Transverse colon (tissue), 4 donors: ENCODE results near the gene RPIA. TPM values are rescaled to one million over a fixed set of nuclear protein-coding genes. Genes with fewer than 3 reads are reported as not detected.

Experiments
- DNase-seq: peaks from one replicate; pipeline ENCODE4 v3.0.0-alpha.2; 2019
- H3K27ac ChIP-seq, 4 donors: fragments of 200-600 bp; sonication (generic); 2 replicates each; pipeline ENCODE4 v1.5.1; 2016 to 2018; ENCODE audit warnings: inconsistent platforms in 4 of 4
- H3K27me3 ChIP-seq: fragments of 200-600 bp; sonication (generic); 2 replicates; pipeline ENCODE4 v1.5.1; 2017; ENCODE audit warnings: inconsistent platforms
- H3K36me3 ChIP-seq, 4 donors: fragments of 200-600 bp; sonication (generic); 2 replicates each; pipeline ENCODE4 v1.5.1; 2017 to 2019; ENCODE audit warnings: inconsistent platforms in 4 of 4
- H3K4me1 ChIP-seq, 4 donors: fragments of 200-600 bp; sonication (generic); 2 replicates each; pipeline ENCODE4 v1.5.1; 2017 to 2020; ENCODE audit warnings: inconsistent platforms in 4 of 4
- H3K4me3 ChIP-seq, 4 donors: fragments of 200-600 bp; sonication (generic); 1 replicate in 1 of 4; 2 replicates in 3 of 4; pipeline versions ENCODE4 v1.5.1 to v1.6.1; 2017 to 2019; ENCODE audit warnings: inconsistent platforms in 4 of 4
- H3K9me3 ChIP-seq, 2 donors: fragments of 200-600 bp; sonication (generic); 2 replicates each; pipeline ENCODE4 v1.5.1; 2017 to 2019; ENCODE audit warnings: inconsistent platforms in 2 of 2
- CTCF ChIP-seq, 5 experiments: fragments of 200-600 bp in 3 of 5; fragments of 450-650 bp in 2 of 5; sonication (generic) in 3 of 5; IDR thresholded peaks; 1 replicate in 2 of 5; 2 replicates in 3 of 5; pipeline ENCODE4 v1.5.1; 2016 to 2017; ENCODE audit warnings: antibody characterized with exemption in 5 of 5, inconsistent platforms in 3 of 5, mild to moderate bottlenecking in 2 of 5, moderate library complexity in 1 of 5
- EP300 ChIP-seq: sonication (generic); formaldehyde crosslinking; IDR thresholded peaks from one replicate; pipeline ENCODE4 v1.6.1; 2017; ENCODE audit warnings: antibody characterized with exemption, low read depth
- POLR2A ChIP-seq: fragments of 450-650 bp; IDR thresholded peaks from one replicate; pipeline ENCODE4 v1.6.1; 2016; ENCODE audit warnings: antibody characterized with exemption, mild to moderate bottlenecking, moderate library complexity
- POLR2AphosphoS5 ChIP-seq, 3 donors: sonication (generic); formaldehyde crosslinking; IDR thresholded peaks; one replicate each; pipeline ENCODE4 v1.6.1; 2016; ENCODE audit warnings: antibody characterized with exemption in 3 of 3
- WGBS, 2 donors: methylation state at CpG; one replicate each; pipeline ENCODE4 v1.1.5; 2018; ENCODE audit warnings: low coverage in 1 of 2; 5-methylcytosine and 5-hydroxymethylcytosine counted together
- in situ Hi-C, 4 donors: fragments of 200-750 bp; cut with MboI; loops; one replicate each; pipeline versions ENCODE4 v1.15.0 to v1.15.1; 2017; ENCODE audit warnings: low sequenced_read_pairs in 3 of 4, low pct_ligation_motif_present in 1 of 4, low pct_unique_long_range_greater_than_20kb in 1 of 4
- intact Hi-C: fragments of 100-400 bp; cut with DNase I; formaldehyde crosslinking; loops from one replicate; pipeline ENCODE4 v1.15.1; 2023; ENCODE audit warnings: low total_unique reads
- total RNA-seq, 4 donors: library from RNA; depleted of rRNA; stranded (reverse); fragments of >200 nt; gene quantifications; one replicate each; pipeline ENCODE4 v1.1.0, GENCODE V29; 2016

Gene RPIA
- total RNA-seq, 4 donors from 2014 or later = 2.2 to 20.8 (median 9.7) TPM

- H3K27me3 ChIP-seq = no peaks in the 10 kb centered on the region
- DNase-seq = no peak
- WGBS, 2 donors = 64 to 78% methylated on average over 1 to 2 of the region's 2 CpGs
- H3K27ac ChIP-seq = no peak overlapping the region
- peaks cover 0 to 13% (median 4%) of the 10 kb centered on the region in 4 donors for H3K4me1 ChIP-seq
- H3K9me3 ChIP-seq = no peaks in the 10 kb centered on the region
- no peak overlapping the region for H3K4me3 ChIP-seq
- no peaks in the 10 kb centered on the region for H3K36me3 ChIP-seq
- in situ Hi-C loops (no loop called here), intact Hi-C loops (no loop called here)
- TF ChIP-seq CTCF (IDR thresholded peaks at IDR 0.05) (no peak), POLR2AphosphoS5 (IDR thresholded peaks at IDR 0.05) (no peak), POLR2A (no peak), EP300 (no peak)
Observed at GRCh38 chr2:88654714-88655113, 36.8 kb upstream of the RPIA start.

- TF ChIP-seq POLR2AphosphoS5 (IDR thresholded peaks at IDR 0.05) = no peak
- TF ChIP-seq POLR2A = no peak
- no peak for TF ChIP-seq CTCF (IDR thresholded peaks at IDR 0.05)
- TF ChIP-seq EP300 = no peak
- Histone ChIP-seq H3K4me1 (peaks cover 0 to 13% (median 4%) of the 10 kb centered on the region in 4 donors), H3K9me3 (no peaks in the 10 kb centered on the region), H3K36me3 (no peaks in the 10 kb centered on the region), H3K27me3 (no peaks in the 10 kb centered on the region), H3K27ac (no peak overlapping the region), H3K4me3 (no peak overlapping the region)
- no peak for DNase-seq
- WGBS, 2 donors = 84 to 100% methylated on average over 2 to 3 of the region's 3 CpGs
- in situ Hi-C loops = no loop called here
- intact Hi-C loops = no loop called here
Observed at GRCh38 chr2:88656690-88657089, 34.8 kb upstream of the RPIA start.

- peaks cover 0 to 13% (median 4%) of the 10 kb centered on the region in 4 donors for H3K4me1 ChIP-seq
- WGBS, 2 donors = 88 to 100% methylated on average over 1 to 2 of the region's 2 CpGs
- H3K4me3 ChIP-seq = no peak overlapping the region
- DNase-seq = no peak
- no peaks in the 10 kb centered on the region for H3K36me3 ChIP-seq
- in situ Hi-C loops (no loop called here), intact Hi-C loops (no loop called here)
- H3K9me3 ChIP-seq = no peaks in the 10 kb centered on the region
- TF ChIP-seq POLR2A = no peak
- no peak for TF ChIP-seq EP300
- no peak for TF ChIP-seq POLR2AphosphoS5 (IDR thresholded peaks at IDR 0.05)
- no peak for TF ChIP-seq CTCF (IDR thresholded peaks at IDR 0.05)
- no peak overlapping the region for H3K27ac ChIP-seq
- no peaks in the 10 kb centered on the region for H3K27me3 ChIP-seq
Observed at GRCh38 chr2:88657131-88657530, 34.3 kb upstream of the RPIA start.

GRCh38 chr2:88658326-88658725 lies 33.1 kb upstream of the RPIA start:
- Histone ChIP-seq H3K36me3 (no peaks in the 10 kb centered on the region), H3K27ac (peak overlapping the region; percentile 57 to 73 (median 64)), H3K9me3 (no peaks in the 10 kb centered on the region), H3K27me3 (no peaks in the 10 kb centered on the region), H3K4me1 (peaks cover 0 to 13% (median 4%) of the 10 kb centered on the region in 4 donors), H3K4me3 (no peak overlapping the region)
- WGBS, 2 donors = 62 to 76% methylated on average over 3 of the region's 3 CpGs
- no peak for DNase-seq
- TF ChIP-seq EP300 (no peak), POLR2AphosphoS5 (IDR thresholded peaks at IDR 0.05) (no peak), POLR2A (no peak), CTCF (IDR thresholded peaks at IDR 0.05) (no peak)
- in situ Hi-C loops = no loop called here
- intact Hi-C loops = no loop called here
